Measurements from ENCODE around the gene CPEB1. TPM values are rescaled to one million over a fixed set of nuclear protein-coding genes. Genes with fewer than 3 reads are reported as not detected.

CPEB1 gene
- total and polyA plus RNA-seq, 10 donors = 0.09 to 1.2 (median 0.46) TPM

DNA sequence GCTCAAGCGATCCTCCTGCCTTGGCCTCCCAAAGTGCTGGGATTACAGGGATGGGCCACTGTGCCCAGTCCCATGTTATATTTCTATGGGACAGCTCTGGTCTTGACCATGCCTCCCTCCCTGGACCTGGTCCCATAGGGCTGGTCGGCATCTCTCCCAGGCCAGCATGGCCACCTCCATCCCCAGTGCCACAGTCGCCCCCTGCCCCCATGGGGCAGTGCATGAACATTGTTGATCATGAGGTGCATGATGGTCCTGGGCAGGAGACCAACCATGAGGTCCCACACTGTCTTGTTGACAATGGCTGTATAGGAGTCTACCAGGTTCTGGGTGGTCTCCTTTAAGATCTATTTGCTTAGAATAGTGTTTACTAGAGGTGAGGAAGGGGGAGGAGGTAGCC is 113.4 kb downstream of the CPEB1 start:
- Histone ChIP-seq H3K4me3 (no peak overlapping the region), H3K9me3 (peaks cover 0 to 4% (median 0%) of the 10 kb centered on the region in 8 donors), H3K27ac (no peak overlapping the region), H3K27me3 (replicated peaks in 1 of 7) (no peaks in the 10 kb centered on the region), H3K4me1 (peaks cover 11 to 39% (median 27%) of the 10 kb centered on the region in 6 donors), H3K36me3 (peaks cover 3 to 65% (median 47%) of the 10 kb centered on the region in 6 donors)
- intact Hi-C loops (cut with DNase I; ENCODE audit: low total_unique reads) = no loop called here
- DNase-seq = no peak
- WGBS, 5 donors = 94 to 100% (median 96%) methylated on average over 3 of the region's 3 CpGs
- TF ChIP-seq POLR2AphosphoS5 (IDR thresholded peaks at IDR 0.05) = no peak
- TF ChIP-seq, protein P1, sequence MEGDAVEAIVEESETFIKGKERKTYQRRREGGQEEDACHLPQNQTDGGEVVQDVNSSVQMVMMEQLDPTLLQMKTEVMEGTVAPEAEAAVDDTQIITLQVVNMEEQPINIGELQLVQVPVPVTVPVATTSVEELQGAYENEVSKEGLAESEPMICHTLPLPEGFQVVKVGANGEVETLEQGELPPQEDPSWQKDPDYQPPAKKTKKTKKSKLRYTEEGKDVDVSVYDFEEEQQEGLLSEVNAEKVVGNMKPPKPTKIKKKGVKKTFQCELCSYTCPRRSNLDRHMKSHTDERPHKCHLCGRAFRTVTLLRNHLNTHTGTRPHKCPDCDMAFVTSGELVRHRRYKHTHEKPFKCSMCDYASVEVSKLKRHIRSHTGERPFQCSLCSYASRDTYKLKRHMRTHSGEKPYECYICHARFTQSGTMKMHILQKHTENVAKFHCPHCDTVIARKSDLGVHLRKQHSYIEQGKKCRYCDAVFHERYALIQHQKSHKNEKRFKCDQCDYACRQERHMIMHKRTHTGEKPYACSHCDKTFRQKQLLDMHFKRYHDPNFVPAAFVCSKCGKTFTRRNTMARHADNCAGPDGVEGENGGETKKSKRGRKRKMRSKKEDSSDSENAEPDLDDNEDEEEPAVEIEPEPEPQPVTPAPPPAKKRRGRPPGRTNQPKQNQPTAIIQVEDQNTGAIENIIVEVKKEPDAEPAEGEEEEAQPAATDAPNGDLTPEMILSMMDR (IDR thresholded peaks at IDR 0.05 in 8 of 11, conservative IDR thresholded peaks at IDR 0.05 in 3 of 11) = no peak
- TF ChIP-seq POLR2A (IDR thresholded peaks at IDR 0.05) = no peak

DNA sequence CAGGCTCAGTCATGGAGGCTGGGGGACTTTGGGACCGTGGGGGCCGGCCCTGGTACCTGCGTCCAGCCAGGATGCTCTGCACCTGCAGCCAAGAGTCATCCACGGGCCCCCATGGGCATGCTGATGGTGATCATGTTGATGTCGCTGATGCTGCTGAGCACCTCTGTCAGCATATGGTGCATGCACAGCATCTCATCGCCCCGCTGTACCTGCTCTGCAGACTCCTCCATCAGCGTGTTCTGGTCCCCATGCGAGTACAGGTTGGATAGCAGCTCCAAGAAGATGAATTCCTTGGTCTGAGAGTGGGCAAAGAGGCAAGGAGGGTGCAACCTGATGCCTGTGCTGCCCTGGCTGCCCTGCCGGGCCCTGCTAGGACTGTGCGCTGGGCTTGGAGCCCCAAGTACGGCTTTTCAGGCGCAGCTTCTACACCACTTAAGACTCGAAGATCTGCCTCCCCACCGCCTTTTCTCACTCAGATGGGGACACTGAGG is 114.1 kb downstream of the CPEB1 start:
- Histone ChIP-seq H3K27me3 (replicated peaks in 1 of 7) (no peaks in the 10 kb centered on the region), H3K9me3 (peaks cover 0 to 4% (median 0%) of the 10 kb centered on the region in 8 donors), H3K4me3 (no peak overlapping the region), H3K27ac (no peak overlapping the region), H3K4me1 (peaks cover 3 to 31% (median 20%) of the 10 kb centered on the region in 6 donors), H3K36me3 (peaks cover 3 to 58% (median 40%) of the 10 kb centered on the region in 6 donors)
- intact Hi-C loops (cut with DNase I; ENCODE audit: low total_unique reads) = no loop called here
- TF ChIP-seq POLR2AphosphoS5 (IDR thresholded peaks at IDR 0.05) (peak in 1 of 3 donors; percentile 29), POLR2A (IDR thresholded peaks at IDR 0.05) (no peak)
- TF ChIP-seq, protein P1 (IDR thresholded peaks at IDR 0.05 in 8 of 11, conservative IDR thresholded peaks at IDR 0.05 in 3 of 11) = no peak
- DNase-seq = no peak
- 95 to 97% (median 96%) methylated on average over 10 to 15 of the region's 15 CpGs for WGBS, 5 donors

DNA sequence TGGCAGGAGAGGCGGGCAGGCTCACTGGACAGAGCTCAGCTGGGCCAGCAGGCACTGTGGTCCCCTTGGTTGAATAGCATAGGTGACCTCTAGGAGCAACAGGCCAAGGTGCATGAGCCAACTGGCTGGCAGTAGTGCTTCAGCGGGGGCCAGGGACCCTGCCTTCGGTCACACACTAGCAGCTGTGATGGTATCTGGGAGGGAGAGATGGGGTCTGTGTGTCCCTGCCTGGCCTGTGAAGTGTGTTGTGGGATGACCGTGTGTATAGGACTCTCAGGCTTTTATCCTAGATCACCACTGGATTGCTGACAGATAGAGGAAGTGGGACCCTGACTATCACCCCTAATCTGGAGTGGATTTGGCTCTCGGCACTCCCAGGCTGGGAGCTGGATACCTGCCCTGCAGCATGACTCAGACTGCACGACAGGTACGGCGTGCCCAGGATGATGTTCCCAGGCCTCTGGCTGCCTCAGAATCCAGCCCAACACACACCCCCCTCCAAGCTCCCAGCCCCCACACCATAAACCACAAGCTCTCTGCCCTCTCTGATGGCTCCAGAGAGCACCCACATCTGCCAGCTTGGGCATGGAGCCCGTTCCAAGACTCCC is 114.7 kb downstream of the CPEB1 start:
- H3K4me1 ChIP-seq = peaks cover 0 to 26% (median 14%) of the 10 kb centered on the region in 6 donors
- TF ChIP-seq, protein P1 (IDR thresholded peaks at IDR 0.05 in 8 of 11, conservative IDR thresholded peaks at IDR 0.05 in 3 of 11) = no peak
- TF ChIP-seq POLR2A (IDR thresholded peaks at IDR 0.05) (no peak), POLR2AphosphoS5 (IDR thresholded peaks at IDR 0.05) (no peak)
- H3K27ac ChIP-seq = no peak overlapping the region
- intact Hi-C loops (cut with DNase I; ENCODE audit: low total_unique reads) = no loop called here
- H3K9me3 ChIP-seq = peaks cover 0 to 4% (median 0%) of the 10 kb centered on the region in 8 donors
- H3K4me3 ChIP-seq = no peak overlapping the region
- no peaks in the 10 kb centered on the region for H3K27me3 ChIP-seq (replicated peaks in 1 of 7)
- WGBS, 5 donors = 88 to 97% (median 90%) methylated on average over 6 to 9 of the region's 9 CpGs
- peak; percentile 63 for DNase-seq
- H3K36me3 ChIP-seq = peaks cover 2 to 52% (median 35%) of the 10 kb centered on the region in 6 donors
